ENCODE results near the gene RNF8. TPM values are rescaled to one million over a fixed set of nuclear protein-coding genes. Genes with fewer than 3 reads are reported as not detected.

Gene RNF8
- total and polyA plus RNA-seq, 3 donors from 2014 or later = 44.0 to 49.9 (median 49.4) TPM

DNA sequence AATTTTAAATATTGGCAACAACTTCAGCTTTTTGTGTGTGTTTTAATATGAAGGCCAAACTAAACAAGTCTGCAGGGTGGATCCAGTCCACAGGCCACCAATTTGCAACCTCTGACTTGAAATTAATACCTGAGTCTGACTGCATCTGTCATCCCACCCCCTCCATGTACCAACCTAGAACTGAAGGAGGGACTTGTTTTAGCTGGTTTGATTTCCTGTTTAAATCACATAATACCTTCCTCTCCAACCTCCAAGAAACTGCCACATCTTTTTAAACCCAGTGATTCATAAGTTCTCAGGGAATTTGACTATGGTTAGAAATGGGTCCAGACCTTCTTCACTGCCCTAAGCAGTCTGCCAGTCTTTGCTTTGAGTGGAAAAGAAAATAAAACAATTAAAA lies 21.6 kb downstream of the RNF8 start:
- no peak overlapping the region for H3K27ac ChIP-seq
- peaks cover 4% of the 10 kb centered on the region for H3K4me1 ChIP-seq
- DNase-seq = no peak
- H3K9me3 ChIP-seq = no peaks in the 10 kb centered on the region
- no peak overlapping the region for H3K4me3 ChIP-seq
- no peak for TF ChIP-seq POLR2A (IDR thresholded peaks at IDR 0.05)
- intact Hi-C loops (cut with DNase I; ENCODE audit: low total_unique reads) = no loop called here
- no peaks in the 10 kb centered on the region for H3K27me3 ChIP-seq
- H3K36me3 ChIP-seq (ENCODE audit: low read depth, missing control alignments) = no peaks in the 10 kb centered on the region

DNA sequence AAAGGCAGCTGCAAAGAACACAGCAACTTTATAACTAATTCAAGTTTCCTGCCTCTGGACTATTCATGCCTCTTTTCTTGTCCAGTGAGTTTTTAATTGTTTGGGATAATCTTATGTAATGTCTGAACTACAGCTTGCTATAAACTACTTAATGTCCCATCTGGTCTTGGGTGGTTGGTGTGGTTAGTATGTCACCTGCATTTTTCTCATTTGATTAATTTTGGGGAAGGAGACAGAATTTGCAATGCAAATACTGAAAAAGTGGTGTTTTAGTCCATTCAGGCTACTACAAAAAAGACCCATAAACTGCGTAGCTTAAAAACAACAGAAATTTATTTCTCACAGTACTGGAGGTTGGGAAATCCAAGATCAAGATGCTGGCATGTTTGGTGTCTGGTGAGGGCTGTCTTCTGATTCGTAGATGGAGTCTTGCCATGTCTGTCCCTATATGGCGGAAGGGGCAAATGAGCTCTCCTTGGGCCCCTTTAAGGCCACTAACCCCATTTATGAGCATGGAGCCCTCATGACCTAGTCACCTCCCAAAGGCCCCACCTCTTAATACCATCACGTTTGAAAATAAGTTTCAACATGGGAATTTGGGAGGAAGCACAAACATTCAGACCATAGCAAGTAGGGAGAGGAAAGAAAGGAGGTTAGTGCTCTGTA lies 22.4 kb downstream of the RNF8 start:
- Histone ChIP-seq H3K9me3 (no peaks in the 10 kb centered on the region), H3K4me3 (no peak overlapping the region), H3K27me3 (no peaks in the 10 kb centered on the region), H3K36me3 (ENCODE audit: low read depth, missing control alignments) (no peaks in the 10 kb centered on the region), H3K4me1 (peaks cover 8% of the 10 kb centered on the region), H3K27ac (no peak overlapping the region)
- 79 to 80% methylated on average over 4 of the region's 4 CpGs for WGBS, 2 donors
- DNase-seq = no peak
- TF ChIP-seq, protein P1, sequence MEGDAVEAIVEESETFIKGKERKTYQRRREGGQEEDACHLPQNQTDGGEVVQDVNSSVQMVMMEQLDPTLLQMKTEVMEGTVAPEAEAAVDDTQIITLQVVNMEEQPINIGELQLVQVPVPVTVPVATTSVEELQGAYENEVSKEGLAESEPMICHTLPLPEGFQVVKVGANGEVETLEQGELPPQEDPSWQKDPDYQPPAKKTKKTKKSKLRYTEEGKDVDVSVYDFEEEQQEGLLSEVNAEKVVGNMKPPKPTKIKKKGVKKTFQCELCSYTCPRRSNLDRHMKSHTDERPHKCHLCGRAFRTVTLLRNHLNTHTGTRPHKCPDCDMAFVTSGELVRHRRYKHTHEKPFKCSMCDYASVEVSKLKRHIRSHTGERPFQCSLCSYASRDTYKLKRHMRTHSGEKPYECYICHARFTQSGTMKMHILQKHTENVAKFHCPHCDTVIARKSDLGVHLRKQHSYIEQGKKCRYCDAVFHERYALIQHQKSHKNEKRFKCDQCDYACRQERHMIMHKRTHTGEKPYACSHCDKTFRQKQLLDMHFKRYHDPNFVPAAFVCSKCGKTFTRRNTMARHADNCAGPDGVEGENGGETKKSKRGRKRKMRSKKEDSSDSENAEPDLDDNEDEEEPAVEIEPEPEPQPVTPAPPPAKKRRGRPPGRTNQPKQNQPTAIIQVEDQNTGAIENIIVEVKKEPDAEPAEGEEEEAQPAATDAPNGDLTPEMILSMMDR (IDR thresholded peaks at IDR 0.05) = no peak
- no peak for TF ChIP-seq POLR2A (IDR thresholded peaks at IDR 0.05)
- intact Hi-C loops (cut with DNase I; ENCODE audit: low total_unique reads) = no loop called here

DNA sequence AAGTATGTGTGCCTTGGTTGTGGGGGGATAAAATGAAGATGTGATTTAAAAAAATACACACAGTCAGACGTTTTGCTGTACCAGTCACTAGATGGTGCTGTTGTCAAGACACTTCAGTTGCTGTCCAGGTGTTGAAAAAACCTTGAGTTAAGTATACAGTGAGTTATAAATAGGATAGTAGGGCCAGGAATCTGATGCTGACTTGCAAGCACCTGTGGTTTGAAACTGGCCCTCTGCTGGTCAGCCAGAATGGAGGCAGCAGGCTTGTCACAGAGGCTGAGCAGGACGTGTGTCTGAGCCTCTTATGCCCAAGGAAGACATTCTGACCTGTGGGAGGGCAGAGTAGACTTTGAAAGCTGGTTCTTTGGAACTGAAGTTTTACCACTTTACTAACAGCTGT lies 27.8 kb downstream of the RNF8 start:
- intact Hi-C loops (cut with DNase I; ENCODE audit: low total_unique reads) = no loop called here
- H3K27ac ChIP-seq = no peak overlapping the region
- TF ChIP-seq, protein P1 (IDR thresholded peaks at IDR 0.05) = peak; percentile 35 to 56 (median 38)
- TF ChIP-seq POLR2A (IDR thresholded peaks at IDR 0.05) = no peak
- peaks cover 11% of the 10 kb centered on the region for H3K4me1 ChIP-seq
- no peak overlapping the region for H3K4me3 ChIP-seq
- H3K36me3 ChIP-seq (ENCODE audit: low read depth, missing control alignments) = no peaks in the 10 kb centered on the region
- no peaks in the 10 kb centered on the region for H3K27me3 ChIP-seq
- peak; percentile 33 for DNase-seq
- 36 to 55% methylated on average over 2 of the region's 2 CpGs for WGBS, 2 donors
- H3K9me3 ChIP-seq = no peaks in the 10 kb centered on the region

DNA sequence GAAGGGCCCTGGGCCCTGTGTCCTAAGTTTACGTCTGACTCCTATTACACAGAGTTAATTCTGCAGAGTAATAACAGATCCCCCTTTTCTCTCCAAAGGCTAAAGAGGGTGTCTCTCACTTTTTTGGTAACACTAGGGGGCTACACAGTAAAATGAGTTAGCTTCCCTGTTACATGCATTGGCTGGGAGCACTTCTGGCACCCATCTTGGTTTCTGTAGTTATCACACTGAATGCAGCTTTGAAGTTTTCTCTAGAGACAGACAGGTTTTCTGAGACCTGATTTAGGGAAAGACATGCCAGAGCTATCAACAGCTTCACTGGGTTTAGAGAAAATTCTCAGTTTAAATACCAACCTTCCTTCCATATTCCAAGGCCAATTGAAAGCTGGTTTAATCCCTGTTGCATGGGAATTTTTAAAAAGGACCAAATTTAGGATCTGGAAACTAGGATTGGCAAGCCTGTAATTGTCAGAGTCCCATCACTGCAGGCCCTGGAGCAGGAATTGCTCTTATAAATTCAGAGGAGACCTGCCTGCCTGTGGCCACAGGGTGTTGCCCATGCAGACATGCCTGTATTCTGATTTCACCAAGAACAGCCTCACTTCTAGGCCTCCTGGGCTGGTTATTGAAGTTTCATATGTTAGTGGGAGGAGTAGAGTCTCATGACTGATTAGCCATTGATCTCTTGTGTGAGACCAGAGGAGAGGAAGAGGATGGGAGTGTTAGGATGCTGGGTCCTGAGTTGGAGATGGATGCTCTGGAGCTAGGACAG lies 29.4 kb downstream of the RNF8 start:
- H3K9me3 ChIP-seq = no peaks in the 10 kb centered on the region
- no peaks in the 10 kb centered on the region for H3K27me3 ChIP-seq
- intact Hi-C loops (cut with DNase I; ENCODE audit: low total_unique reads) = no loop called here
- 92 to 95% methylated on average over 1 of the region's 1 CpG for WGBS, 2 donors
- H3K4me3 ChIP-seq = no peak overlapping the region
- H3K4me1 ChIP-seq = peaks cover 11% of the 10 kb centered on the region
- H3K36me3 ChIP-seq (ENCODE audit: low read depth, missing control alignments) = no peaks in the 10 kb centered on the region
- no peak for DNase-seq
- no peak overlapping the region for H3K27ac ChIP-seq
- TF ChIP-seq, protein P1 (IDR thresholded peaks at IDR 0.05) = no peak
- no peak for TF ChIP-seq POLR2A (IDR thresholded peaks at IDR 0.05)

DNA sequence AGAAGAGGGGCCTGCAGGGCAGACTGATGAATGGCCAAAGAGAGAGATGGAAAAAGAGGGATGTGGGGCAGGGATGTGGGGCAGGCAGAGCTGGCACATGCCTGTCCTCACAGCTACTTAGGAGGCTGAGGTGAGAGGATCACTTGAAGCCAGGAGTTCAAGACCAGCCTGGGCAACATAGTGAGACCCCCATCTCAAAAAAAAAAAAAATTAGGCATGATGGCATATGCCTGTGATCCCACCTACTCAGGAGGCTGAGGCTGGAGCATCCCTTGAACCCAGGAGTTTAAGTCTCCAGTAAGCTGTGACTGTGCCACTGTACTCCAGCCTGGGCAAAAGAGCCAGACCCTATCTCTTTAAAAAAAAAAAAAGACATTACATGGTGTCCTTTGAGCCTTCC lies 34.8 kb downstream of the RNF8 start:
- no peaks in the 10 kb centered on the region for H3K4me1 ChIP-seq
- H3K36me3 ChIP-seq (ENCODE audit: low read depth, missing control alignments) = no peaks in the 10 kb centered on the region
- no peak for DNase-seq
- no peak overlapping the region for H3K4me3 ChIP-seq
- H3K27me3 ChIP-seq = no peaks in the 10 kb centered on the region
- intact Hi-C loops (cut with DNase I; ENCODE audit: low total_unique reads) = no loop called here
- no peaks in the 10 kb centered on the region for H3K9me3 ChIP-seq
- TF ChIP-seq POLR2A (IDR thresholded peaks at IDR 0.05) = no peak
- TF ChIP-seq, protein P1 (IDR thresholded peaks at IDR 0.05) = no peak
- no peak overlapping the region for H3K27ac ChIP-seq

Data from testis (tissue), 3 donors.